ENCODE results near the gene CLIC2. TPM values are rescaled to one million over a fixed set of nuclear protein-coding genes. Genes with fewer than 3 reads are reported as not detected.

Gene CLIC2
- total RNA-seq, 1 donor from 2014 or later: 3.4 TPM

Small RNA genes within 50 kb of the gene (small RNA-seq; reads per million reads assigned to genes)
- gene AC234781.4 (ENCODE audit: low replicate concordance) (not detected), gene MIR1184-2 (ENCODE audit: low replicate concordance) (not detected)

Other genes starting within 250 kb of the CLIC2 start
- 84.6 TPM for gene VBP1, start 118.2 kb downstream of the CLIC2 start, total RNA-seq
- gene RAB39B, start 70.1 kb downstream of the CLIC2 start, total RNA-seq: 24.6 TPM
- not detected for gene F8A2, start 47.5 kb upstream of the CLIC2 start, total RNA-seq
- 1.5 TPM for gene F8A3, start 124.0 kb upstream of the CLIC2 start, total RNA-seq

All from temporal lobe (tissue), 2 donors.